Hippocampal formation (tissue), 2 donors: Measurements from ENCODE around the gene TNFAIP8.

Experiments
- DNase-seq, 2 donors: peaks; one replicate each; lab custom pipeline; 2025; lab: John Stamatoyannopoulos, UW

Gene TNFAIP8

DNA sequence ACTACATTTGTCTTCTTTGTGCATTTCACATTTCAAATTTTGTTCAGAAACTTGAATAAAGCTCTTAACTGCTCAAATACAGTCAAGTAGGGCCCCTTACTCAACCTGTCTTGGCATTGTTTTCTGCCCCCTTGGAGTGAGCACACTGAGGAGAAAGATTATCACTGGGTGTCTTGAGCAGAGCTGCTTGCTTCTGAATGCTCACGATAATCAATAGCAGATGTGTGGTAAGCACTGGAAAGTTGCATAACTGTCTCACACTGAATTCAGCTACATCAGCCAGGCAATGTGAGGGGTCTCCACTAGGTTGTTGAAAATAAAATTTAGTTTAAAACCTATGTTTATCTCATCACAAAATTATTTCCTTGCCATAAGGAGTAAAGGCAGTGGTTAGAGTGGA, 7.8 kb upstream of the TNFAIP8 start:
- DNase-seq, result no peak

DNA sequence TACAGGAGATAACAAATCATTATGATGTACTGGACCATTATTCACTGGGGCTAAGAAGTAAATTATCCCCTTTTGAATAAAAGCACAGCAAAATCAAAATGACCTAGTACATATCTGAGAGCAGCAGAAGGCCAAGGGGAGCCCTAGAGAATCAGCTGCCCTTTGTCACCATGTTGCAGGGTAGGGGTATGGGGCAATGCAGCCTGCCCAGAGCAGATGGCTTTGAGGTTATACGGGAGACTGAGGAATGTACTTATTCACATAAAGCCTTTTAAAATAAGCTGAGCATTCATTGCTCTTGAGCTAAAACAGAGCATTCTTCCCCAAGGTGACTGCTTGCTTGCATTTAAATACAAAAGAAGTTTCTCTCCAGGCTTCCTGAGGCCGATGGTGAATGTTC, 2.6 kb upstream of the TNFAIP8 start:
- no peak for DNase-seq

DNA sequence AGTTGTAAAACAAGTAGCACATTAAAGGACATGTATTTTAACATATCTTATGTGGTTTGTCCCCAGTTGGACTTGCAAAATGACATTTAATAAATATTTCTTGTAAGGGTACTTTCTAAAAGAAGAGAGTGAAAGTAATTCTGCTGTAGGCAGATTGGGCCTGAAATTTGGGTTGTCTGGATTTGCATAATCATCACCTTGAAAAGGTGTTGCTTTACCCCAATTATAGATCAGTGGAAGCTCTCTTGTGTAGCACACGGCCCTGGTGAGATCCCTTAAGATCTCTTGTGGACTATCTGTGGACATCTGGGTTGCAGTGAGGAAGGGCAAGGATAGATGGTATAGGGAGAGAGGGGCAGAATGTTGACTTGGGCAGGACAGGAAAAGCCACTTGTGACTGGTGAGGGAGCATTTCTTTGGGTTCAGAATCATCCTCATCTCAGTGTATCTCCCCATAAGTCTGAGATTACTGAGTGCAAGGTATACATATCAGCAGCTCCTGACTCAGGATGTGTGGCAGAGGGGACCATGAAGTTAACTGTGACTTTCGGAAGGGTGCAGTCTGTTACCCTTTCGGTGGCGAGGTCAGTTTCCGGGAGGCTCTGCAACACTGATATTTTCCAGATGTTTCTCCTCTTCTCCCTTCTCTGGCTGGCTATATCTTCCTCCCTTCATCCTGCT, 2.0 kb upstream of the TNFAIP8 start:
- no peak for DNase-seq

DNA sequence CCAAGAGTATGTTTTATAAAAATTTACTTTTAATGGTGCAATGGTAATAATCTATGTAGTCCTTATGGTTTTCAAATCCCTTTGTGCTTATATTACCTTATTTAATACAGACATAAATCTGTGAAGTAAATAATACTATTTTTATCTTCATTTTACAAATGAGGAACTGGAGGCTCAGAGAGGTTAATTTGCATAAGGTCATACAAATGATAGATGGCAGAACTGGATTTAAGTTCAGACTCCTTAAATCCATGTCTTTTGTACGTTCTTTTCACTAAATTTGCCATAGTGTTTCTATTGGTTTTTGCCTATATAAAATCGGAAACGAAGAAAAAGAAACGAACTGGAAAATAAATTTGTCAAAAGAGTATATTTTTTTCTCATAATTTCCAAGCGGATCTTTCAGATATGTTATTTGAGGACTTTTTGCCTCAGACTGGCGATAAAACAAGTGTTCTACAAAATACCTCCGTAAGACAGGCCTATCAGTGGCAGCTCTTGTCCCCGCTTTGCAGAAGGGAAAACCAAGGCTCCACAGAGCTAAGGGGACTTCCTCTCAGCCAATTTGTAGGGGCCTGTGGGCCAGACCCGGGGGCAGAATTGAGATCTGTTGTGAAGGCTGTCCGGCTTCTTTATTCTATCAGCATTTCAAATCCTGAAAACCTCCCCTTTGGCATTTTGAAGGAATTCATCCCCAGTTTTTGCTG, 1.1 kb upstream of the TNFAIP8 start:
- no peak for DNase-seq

DNA sequence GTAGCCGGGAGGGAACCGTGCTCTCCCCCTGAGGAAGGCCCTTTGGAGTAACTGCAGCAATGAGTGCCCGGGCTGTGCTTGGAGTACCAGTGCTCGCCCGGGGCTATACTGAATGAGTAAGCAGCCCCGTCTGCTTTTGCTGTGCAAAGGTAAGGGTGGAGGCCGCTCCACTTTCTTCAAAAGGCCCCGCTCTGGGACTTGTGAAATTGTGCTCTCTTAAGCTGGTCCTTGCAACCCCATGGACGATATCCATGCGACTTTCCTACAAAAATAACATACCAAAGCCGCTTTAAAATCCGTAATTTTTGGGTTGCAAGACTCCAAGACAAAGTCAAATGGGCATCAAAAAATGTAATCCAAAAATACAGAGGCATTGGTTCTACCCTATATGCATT, 578 bp upstream of the TNFAIP8 start:
- no peak for DNase-seq

DNA sequence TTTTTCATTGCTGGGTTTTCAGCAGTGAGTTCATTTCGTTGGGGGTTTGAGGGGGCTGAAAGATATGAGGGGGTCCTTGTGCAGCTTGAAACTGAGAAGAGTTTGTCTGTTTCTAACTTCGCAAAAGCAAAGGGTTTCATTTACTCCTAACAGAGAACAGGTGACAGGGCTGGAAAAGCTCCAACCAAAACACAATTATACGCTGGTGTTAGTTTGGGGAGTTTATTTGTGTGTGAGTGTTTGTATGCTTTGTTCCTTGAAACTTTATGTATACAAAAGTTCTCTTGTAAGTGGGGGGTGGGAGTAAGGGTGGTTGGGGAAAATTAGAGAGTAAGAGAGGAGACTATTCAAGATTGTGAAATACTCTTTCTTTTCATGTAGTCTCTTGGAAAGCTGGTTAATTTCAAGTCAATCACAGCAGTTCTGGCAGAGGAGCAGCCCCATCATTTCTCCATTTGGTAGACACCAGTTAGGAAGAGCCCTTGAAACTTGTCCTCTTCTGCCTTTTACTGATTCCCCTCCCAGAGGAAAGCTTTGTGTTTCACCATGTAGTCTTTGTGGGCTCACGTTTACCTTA, 881 bp downstream of the TNFAIP8 start:
- no peak for DNase-seq

DNA sequence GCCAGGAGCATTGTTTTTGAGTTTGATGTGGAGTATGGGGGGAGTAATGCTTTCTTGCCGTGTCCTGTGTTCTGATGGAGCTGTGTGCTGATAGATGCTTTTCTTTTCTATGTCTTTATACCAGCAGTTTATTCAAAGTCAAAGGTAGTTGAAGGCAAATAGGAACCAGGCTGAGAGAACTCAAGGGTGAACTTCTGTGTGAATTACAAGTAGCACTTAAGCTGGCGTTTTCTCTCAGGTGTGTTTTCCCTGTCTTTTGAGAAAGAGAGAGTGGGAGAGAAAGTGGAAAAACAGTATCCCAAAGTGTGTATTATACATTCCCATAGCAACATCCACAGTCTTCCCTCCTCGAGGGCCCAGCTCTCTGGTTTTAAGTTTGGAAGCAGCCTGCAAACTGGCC, 1.5 kb downstream of the TNFAIP8 start:
- no peak for DNase-seq

DNA sequence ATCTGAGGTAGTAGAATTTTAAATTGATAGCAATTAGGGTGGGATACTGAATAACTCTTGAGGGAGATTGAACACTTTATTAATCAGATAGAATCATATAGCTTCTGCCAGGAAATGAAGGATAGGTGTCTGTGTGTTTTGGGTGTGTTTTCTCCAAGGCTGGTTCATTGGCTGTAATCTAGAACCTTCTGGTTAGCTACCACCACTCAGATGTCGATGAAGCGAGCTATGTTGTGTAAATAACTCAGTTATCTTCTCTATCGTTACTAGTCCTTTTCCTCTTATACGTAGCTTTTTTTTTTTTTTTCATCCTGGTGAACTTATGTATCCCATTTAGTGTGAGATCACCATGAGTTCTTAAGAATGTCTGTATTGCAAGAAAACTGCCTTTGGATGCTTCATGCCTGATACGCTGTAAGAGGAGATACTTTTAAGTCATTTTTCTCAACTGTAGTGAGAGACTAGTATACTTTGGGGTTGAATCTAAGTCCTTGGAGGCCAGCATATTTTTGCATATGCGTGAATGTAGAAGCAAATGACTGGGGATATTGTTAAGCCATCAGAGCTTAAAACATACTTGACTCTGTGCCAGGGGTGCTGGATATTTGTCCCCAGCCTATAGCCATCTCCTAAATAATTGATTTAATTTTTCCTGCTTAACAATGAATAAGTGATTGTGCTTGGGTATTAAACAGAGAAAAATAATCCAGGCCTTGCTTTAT, 2.1 kb downstream of the TNFAIP8 start:
- DNase-seq, result no peak

DNA sequence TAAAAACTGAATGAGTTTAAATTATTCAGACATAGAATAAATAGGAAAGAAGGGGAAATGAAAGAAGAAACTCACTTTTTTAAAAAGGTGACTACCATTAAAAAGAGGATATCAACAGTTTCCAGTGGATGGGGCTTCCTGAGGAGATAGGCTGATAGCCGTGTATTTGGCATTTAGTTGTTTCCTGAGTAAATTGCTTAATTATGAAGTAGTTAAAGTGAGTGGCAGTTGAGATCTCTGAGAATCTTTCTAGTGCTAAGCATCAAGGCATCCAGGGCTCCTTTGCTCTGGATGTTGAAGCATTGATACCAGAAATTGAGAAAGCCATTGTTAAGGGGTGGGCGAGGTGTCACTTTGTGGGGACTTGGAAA, 2.7 kb downstream of the TNFAIP8 start:
- no peak for DNase-seq

DNA sequence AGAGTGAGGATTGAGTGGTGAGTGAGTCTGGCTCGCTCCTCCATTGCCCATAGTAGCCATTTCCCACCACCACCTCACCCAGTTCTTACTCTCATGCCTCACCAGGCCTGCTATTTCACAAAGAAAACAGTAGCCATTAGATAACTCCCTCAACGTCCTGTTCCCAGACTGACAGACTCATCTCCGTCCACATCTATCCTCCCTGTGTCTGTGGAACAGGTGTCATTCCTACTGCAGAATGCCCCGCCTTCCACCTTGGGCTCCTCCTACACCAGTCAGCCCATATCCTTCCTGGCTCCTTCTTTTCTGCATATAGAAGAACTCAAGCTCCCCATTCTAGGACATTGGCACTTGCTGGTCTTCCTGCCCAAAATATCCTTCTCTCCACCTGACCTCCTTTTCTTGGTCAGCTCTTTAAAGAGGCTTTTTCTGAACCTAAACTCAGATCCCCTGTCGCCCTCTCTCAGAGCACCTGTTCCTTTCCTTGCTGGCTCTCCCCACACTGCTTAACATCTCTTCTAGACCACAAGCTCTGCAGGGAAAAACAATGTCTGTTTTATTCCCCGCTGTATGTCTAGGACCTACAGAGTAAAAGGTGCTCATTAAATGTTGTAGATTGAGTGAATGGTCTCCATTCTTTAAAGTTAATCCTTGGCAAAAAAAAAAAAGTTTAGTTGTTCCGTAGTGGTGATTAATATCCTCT, 3.2 kb downstream of the TNFAIP8 start:
- DNase-seq, result no peak

DNA sequence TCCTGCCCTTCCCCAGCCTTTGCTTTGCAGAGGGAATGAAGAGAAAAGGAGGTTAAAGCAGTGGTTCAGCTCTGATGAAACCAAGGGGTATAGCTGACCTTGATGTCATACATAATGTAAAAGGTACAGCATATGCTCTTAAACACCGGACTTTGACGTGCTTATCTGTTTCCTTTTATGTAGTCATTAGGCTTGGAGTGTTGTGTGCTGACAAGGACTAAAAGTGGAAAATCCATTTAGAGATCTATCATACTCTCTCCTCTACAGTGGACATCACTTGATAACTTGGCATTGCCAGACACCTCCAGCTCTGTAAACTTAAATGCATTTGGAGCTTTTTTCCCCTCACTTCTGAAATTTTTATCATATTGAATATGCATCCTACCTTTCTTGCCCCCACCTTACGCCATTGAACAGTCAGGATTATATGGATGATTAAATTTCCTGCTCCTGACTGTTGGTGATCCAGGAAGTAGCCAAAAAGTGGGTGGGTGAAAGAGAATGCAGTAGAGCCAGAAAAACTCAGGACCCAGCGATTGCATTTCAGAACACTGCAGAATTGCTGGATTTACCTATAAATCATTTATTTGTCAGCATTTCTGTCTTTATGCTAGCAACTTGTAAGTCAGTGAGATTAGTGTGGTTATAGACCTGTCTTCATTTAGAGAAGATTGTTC, 4.1 kb downstream of the TNFAIP8 start:
- no peak for DNase-seq

DNA sequence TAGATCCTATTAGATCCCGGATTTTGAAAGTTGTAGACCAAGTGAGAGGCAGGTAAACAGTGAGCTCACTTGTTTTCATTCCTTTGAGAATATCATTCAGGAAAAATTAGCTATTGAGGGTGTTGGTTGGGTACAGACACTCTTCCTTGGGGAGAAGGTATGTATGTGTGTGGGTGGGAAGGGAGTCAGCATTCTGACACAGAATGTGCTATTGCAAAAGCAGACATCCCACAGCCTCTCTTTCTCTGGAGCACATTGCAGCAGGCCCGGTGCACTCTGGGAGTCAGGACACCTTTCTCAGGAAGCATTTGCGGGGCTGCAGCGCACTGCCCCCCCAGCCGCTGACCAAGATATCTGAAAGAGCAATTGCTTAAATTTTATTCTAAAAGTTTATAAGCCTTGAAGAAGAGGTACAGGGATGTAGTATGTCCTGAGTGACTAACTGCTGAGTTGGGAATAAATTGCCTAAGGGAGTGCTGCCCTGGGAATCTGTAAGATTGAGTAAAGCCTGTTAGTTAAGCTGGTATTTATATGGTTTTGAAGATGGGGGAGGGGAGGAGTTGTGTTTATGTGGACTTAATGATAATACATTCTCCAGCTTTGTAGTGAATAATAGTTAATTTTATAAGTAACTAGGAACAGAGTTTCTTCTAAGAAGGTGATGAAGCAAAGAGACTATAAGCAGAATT, 5.2 kb downstream of the TNFAIP8 start:
- DNase-seq, result no peak

DNA sequence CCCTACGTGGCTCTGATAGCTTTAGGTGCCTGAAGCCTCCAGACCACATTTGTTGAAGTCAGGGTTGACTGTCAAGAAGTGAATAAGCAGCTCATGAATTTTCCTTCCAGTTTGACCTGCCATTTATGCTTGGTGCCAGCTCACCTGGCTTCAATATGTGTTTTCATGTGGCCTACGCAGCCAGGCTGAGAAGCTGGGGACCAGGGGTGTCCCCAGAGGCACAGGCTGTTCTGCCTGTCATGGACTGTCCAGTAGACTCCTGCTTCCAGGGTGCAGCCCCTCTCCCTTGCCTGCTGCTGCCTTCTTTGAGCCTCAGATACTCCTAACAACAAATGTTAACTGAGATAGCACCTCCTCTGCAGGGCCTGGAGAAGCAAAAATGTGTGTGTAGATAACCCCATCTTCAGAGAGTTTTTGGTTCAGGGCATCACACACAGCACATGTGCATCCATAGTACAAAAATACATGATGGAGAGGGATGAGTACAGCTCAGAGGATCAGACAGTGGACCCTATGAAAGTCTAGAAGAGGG, 5.8 kb downstream of the TNFAIP8 start:
- DNase-seq, result no peak

DNA sequence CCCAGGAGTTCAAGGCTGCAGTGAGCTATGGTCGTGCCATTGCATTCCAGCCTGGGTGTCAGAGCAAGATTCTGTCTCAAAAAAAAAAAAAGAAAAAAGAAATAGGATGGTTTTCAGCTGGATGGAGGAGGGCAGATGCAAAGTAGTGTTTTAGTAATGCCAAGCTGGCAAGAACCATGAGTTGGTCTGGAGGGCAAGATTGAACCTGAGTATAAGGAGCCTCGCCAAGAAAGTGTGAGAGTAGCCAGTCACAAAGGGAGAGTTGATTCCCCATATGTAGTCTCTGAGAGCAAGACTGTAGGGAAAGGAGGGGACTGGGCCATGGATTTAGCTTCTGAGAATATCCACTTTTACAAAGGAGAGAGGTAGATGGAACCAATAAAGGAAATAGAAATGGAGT, 6.9 kb downstream of the TNFAIP8 start:
- DNase-seq, result no peak

DNA sequence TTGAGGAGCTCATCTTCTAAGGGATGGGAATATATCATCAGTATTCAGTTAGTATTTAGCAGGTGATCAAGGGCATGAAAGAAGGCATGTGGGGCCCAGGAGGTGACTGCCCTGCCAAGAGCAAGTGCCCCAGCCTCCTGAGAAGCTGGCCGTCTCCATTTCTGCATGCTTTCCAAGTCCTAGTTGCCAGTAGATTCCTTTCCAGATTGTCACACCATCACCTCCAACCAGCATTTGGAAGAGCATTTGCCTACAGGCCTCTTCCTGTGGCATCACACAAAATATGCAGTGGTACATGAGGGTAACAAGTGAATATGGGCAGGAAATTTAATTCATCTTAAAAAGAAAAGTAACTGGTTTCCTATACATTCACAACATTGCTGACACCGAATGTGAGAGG, 7.5 kb downstream of the TNFAIP8 start:
- no peak for DNase-seq

DNA sequence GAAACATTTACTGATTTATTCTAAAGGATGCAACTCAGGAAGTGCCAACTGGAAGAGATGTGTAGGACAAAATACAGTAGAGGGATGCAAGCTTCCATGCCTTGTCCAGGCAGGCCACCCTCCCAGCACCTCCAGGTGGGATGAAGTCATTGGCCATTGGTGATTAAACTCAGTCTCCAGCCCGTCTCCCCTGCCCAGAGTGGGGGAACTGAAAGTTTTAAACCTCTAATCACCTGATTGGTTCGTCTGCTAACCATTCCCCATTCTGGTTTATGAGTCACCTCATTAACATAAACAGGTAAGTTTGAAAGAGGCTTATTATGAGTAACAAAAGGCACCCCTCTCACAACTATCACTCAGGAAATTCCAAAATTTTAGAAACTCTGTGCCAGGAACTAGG, 8.1 kb downstream of the TNFAIP8 start:
- DNase-seq, result no peak

DNA sequence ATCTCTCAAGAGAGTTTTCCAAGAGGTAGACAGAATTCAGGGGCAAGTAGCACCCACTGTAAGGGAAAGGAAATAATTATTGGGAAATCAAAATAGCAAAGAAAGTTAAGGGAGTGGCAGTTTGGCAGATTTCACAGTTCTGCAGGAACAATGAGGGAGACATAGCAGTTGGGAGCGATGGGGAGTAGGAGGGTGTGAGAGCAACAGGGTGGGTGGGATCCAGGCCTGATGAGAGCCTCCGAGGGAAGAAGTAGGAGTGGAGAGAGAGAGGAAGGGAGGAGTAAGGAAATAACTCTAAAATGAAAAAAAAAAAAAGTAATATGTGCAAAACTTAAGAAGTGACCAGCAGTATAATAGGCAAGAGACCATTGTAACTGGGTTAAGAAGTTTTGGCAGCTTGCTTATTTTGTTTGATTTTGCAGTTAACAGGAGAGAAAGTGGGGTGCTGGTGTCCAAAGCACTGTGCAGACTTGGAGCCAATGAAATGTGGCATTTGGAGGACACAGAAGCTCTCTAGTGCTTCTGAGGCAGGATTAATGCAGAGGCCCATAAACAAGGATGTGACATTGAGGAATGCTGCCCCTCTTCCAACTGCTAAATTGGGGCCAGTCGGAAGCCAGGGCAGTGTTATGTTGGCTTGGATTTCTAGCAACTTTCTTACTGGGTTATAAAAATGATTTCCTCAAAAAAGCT, 10.2 kb downstream of the TNFAIP8 start:
- no peak for DNase-seq

DNA sequence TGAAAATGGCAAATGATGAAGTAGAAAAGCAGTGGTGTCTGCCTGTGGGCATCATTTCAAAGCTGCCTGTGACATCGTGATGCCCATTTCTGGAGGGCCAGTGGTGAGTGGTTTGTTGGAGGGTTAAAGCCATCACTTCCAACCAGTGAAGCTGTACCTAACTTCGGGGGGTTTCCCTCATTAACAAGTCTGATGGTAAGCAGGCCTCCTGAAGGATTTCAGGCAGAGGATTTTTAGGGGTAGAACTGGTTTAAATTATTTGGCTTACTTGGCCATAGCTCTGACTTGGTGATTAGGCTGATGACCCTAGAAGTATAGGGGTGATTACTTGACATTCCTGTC, 10.7 kb downstream of the TNFAIP8 start:
- DNase-seq, result no peak

DNA sequence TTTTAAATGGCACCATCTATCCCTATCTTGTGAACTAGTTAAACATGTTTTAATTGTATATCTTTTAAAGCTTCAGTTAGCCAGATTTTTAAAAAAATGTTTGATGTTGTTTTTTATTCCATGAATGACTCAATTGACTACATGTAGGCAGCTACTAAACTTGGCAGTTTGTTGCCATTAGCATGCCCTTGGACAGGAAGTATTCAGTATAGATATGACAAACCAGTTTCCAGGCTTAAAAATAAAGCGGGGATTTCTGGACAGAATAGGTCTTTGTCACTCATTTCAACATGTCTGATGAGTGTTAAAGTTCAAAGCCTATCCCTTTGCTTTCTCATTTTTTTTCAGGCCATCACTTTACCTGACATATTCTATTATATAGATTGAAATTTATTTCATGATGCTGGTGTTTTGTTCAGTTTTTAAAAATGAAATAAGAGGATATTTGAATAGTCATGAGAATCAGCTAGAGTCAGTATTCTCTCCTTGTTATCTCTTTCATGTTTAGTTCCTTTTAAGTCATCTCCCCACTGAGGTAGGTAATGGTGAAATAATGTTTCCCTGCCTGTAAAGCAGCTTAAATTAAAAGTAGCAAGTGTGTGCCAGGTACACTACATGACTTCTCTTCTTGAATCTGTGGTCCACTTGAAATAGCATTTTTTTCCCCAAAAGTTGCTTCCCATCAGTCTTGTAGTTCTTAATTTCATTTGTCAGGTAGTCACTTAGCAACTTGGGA, 11.9 kb downstream of the TNFAIP8 start:
- DNase-seq, result no peak

DNA sequence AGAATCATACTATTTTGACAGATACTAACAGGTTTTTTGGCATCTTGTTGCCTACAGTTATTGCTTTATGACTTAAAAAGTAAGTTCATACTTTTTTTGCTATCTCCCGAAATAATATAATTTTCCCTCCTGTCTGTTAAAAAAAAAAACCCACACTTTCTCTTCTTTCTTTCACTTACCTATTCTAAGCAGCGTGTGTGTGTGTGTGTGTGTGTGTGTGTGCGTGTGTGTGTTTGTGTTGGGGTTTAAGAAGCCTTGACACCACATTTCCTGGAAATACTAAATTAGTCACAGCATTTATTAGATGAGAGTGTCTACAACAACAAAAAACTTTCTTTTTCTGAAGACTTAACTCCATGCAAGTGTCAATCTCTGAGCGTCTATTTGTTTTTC, 12.4 kb downstream of the TNFAIP8 start:
- DNase-seq, result no peak
